Memory B cell (primary cell): ENCODE measurements around the gene AP4S1.

Experiments used
- ATAC-seq: fragments of 150-1000 bp; cut with Tn5 transposase; 2 replicates; pipeline ENCODE4 v1.10.0; 2021; ENCODE audit warnings: low read depth, mild to moderate bottlenecking, moderate library complexity
- DNase-seq, 2 donors: peaks; one replicate each; pipeline ENCODE4 v3.0.0; 2022; ENCODE audit warnings: low spot score in 2 of 2
- H3K27ac Mint-ChIP-seq: one replicate; pipeline ENCODE4 v1.8.0; 2022; ENCODE audit warnings: mild to moderate bottlenecking, moderate library complexity, mixed read lengths
- H3K27me3 Mint-ChIP-seq: one replicate; pipeline ENCODE4 v1.8.0; 2022; ENCODE audit warnings: mixed read lengths
- H3K36me3 Mint-ChIP-seq: one replicate; pipeline ENCODE4 v1.8.0; 2022; ENCODE audit warnings: mild to moderate bottlenecking, mixed read lengths
- H3K4me1 Mint-ChIP-seq: one replicate; pipeline ENCODE4 v1.8.0; 2022; ENCODE audit warnings: mixed read lengths
- H3K4me3 Mint-ChIP-seq: one replicate; pipeline ENCODE4 v1.8.0; 2022; ENCODE audit warnings: mild to moderate bottlenecking, moderate library complexity, mixed read lengths
- H3K9me3 Mint-ChIP-seq: one replicate; pipeline ENCODE4 v1.8.0; 2022; ENCODE audit warnings: mixed read lengths

The AP4S1 gene

GRCh38 chr14:31096255-31096654 is 70.8 kb downstream of the AP4S1 start:
- DNase-seq (no peak), ATAC-seq (no peak)
- H3K36me3 Mint-ChIP-seq: peaks cover 15% of the 10 kb centered on the region
- no peaks in the 10 kb centered on the region for H3K27me3 Mint-ChIP-seq
- H3K4me3 Mint-ChIP-seq: no peak overlapping the region
- peak overlapping the region; percentile 41 for H3K27ac Mint-ChIP-seq
- H3K4me1 Mint-ChIP-seq: no peaks in the 10 kb centered on the region
- no peaks in the 10 kb centered on the region for H3K9me3 Mint-ChIP-seq

GRCh38 chr14:31097081-31097480 is 71.6 kb downstream of the AP4S1 start:
- no peak for DNase-seq
- H3K9me3 Mint-ChIP-seq: no peaks in the 10 kb centered on the region
- peaks cover 19% of the 10 kb centered on the region for H3K36me3 Mint-ChIP-seq
- no peak for ATAC-seq
- no peaks in the 10 kb centered on the region for H3K27me3 Mint-ChIP-seq
- peak overlapping the region; percentile 41 for H3K27ac Mint-ChIP-seq
- no peak overlapping the region for H3K4me3 Mint-ChIP-seq
- H3K4me1 Mint-ChIP-seq: no peaks in the 10 kb centered on the region

GRCh38 chr14:31106768-31107167 is 81.3 kb downstream of the AP4S1 start:
- Mint-ChIP-seq H3K4me1 (no peaks in the 10 kb centered on the region), H3K36me3 (peaks cover 45% of the 10 kb centered on the region), H3K4me3 (no peak overlapping the region), H3K27ac (no peak overlapping the region), H3K27me3 (no peaks in the 10 kb centered on the region), H3K9me3 (peaks cover 2% of the 10 kb centered on the region)
- no peak for DNase-seq
- ATAC-seq: no peak

GRCh38 chr14:31109257-31109656 is 83.8 kb downstream of the AP4S1 start:
- Mint-ChIP-seq H3K27ac (peak overlapping the region; percentile 83), H3K36me3 (peaks cover 35% of the 10 kb centered on the region), H3K4me3 (no peak overlapping the region), H3K27me3 (no peaks in the 10 kb centered on the region), H3K4me1 (no peaks in the 10 kb centered on the region), H3K9me3 (no peaks in the 10 kb centered on the region)
- DNase-seq (no peak), ATAC-seq (no peak)

GRCh38 chr14:31110872-31111271 is 85.4 kb downstream of the AP4S1 start:
- Mint-ChIP-seq H3K4me1 (no peaks in the 10 kb centered on the region), H3K27ac (no peak overlapping the region), H3K36me3 (peaks cover 28% of the 10 kb centered on the region), H3K9me3 (no peaks in the 10 kb centered on the region), H3K4me3 (no peak overlapping the region), H3K27me3 (no peaks in the 10 kb centered on the region)
- ATAC-seq (no peak), DNase-seq (no peak)

- DNase-seq (no peak), ATAC-seq (no peak)
- no peak overlapping the region for H3K4me3 Mint-ChIP-seq
- H3K36me3 Mint-ChIP-seq: peaks cover 29% of the 10 kb centered on the region
- no peaks in the 10 kb centered on the region for H3K4me1 Mint-ChIP-seq
- no peaks in the 10 kb centered on the region for H3K9me3 Mint-ChIP-seq
- H3K27ac Mint-ChIP-seq: no peak overlapping the region
- no peaks in the 10 kb centered on the region for H3K27me3 Mint-ChIP-seq
Observed at GRCh38 chr14:31113794-31114193, 88.3 kb downstream of the AP4S1 start.

- Mint-ChIP-seq H3K4me1 (no peaks in the 10 kb centered on the region), H3K4me3 (no peak overlapping the region), H3K27ac (peak overlapping the region; percentile 74), H3K9me3 (no peaks in the 10 kb centered on the region), H3K36me3 (peaks cover 25% of the 10 kb centered on the region), H3K27me3 (no peaks in the 10 kb centered on the region)
- ATAC-seq (no peak), DNase-seq (no peak)
Observed at GRCh38 chr14:31118892-31119291, 93.4 kb downstream of the AP4S1 start.

GRCh38 chr14:31122098-31122611 is 96.7 kb downstream of the AP4S1 start:
- H3K27ac Mint-ChIP-seq: no peak overlapping the region
- H3K27me3 Mint-ChIP-seq: no peaks in the 10 kb centered on the region
- DNase-seq: no peak
- H3K36me3 Mint-ChIP-seq: peaks cover 12% of the 10 kb centered on the region
- H3K4me3 Mint-ChIP-seq: no peak overlapping the region
- ATAC-seq: no peak
- H3K4me1 Mint-ChIP-seq: no peaks in the 10 kb centered on the region
- H3K9me3 Mint-ChIP-seq: no peaks in the 10 kb centered on the region

- Mint-ChIP-seq H3K9me3 (no peaks in the 10 kb centered on the region), H3K4me3 (no peak overlapping the region), H3K36me3 (peaks cover 15% of the 10 kb centered on the region), H3K27me3 (no peaks in the 10 kb centered on the region), H3K4me1 (peaks cover 2% of the 10 kb centered on the region), H3K27ac (peak overlapping the region; percentile 64)
- no peak for ATAC-seq
- no peak for DNase-seq
Observed at GRCh38 chr14:31122921-31123320, 97.5 kb downstream of the AP4S1 start.

GRCh38 chr14:31124197-31124596 is 98.7 kb downstream of the AP4S1 start:
- H3K4me3 Mint-ChIP-seq: no peak overlapping the region
- ATAC-seq (no peak), DNase-seq (no peak)
- H3K27me3 Mint-ChIP-seq: no peaks in the 10 kb centered on the region
- H3K36me3 Mint-ChIP-seq: peaks cover 13% of the 10 kb centered on the region
- H3K9me3 Mint-ChIP-seq: no peaks in the 10 kb centered on the region
- peaks cover 12% of the 10 kb centered on the region for H3K4me1 Mint-ChIP-seq
- peak overlapping the region; percentile 22 for H3K27ac Mint-ChIP-seq

- Mint-ChIP-seq H3K36me3 (peaks cover 9% of the 10 kb centered on the region), H3K4me3 (no peak overlapping the region), H3K27me3 (no peaks in the 10 kb centered on the region), H3K27ac (peak overlapping the region; percentile 41), H3K4me1 (peaks cover 13% of the 10 kb centered on the region), H3K9me3 (no peaks in the 10 kb centered on the region)
- ATAC-seq (no peak), DNase-seq (no peak)
Observed at GRCh38 chr14:31125231-31125630, 99.8 kb downstream of the AP4S1 start.

- Mint-ChIP-seq H3K9me3 (no peaks in the 10 kb centered on the region), H3K4me3 (no peak overlapping the region), H3K27ac (no peak overlapping the region), H3K4me1 (peaks cover 13% of the 10 kb centered on the region), H3K36me3 (peaks cover 9% of the 10 kb centered on the region), H3K27me3 (no peaks in the 10 kb centered on the region)
- DNase-seq (no peak), ATAC-seq (no peak)
Observed at GRCh38 chr14:31126680-31127079, 101.2 kb downstream of the AP4S1 start.

- Mint-ChIP-seq H3K36me3 (peaks cover 8% of the 10 kb centered on the region), H3K4me3 (no peak overlapping the region)
- DNase-seq: no peak
Observed at GRCh38 chr14:31127690-31128089, 102.2 kb downstream of the AP4S1 start.

GRCh38 chr14:31128601-31129526 is 103.4 kb downstream of the AP4S1 start:
- H3K27ac Mint-ChIP-seq: peak overlapping the region; percentile 77
- ATAC-seq: peak; percentile 93
- peaks cover 9% of the 10 kb centered on the region for H3K36me3 Mint-ChIP-seq
- peak in 1 of 2 donors; percentile 11 for DNase-seq
- no peaks in the 10 kb centered on the region for H3K9me3 Mint-ChIP-seq
- H3K4me3 Mint-ChIP-seq: no peak overlapping the region
- H3K4me1 Mint-ChIP-seq: peaks cover 13% of the 10 kb centered on the region
- no peaks in the 10 kb centered on the region for H3K27me3 Mint-ChIP-seq

More at GRCh38 chr14:31127690-31128089, 102.2 kb downstream of the AP4S1 start:
- Mint-ChIP-seq H3K27me3 (no peaks in the 10 kb centered on the region), H3K9me3 (no peaks in the 10 kb centered on the region), H3K4me1 (peaks cover 13% of the 10 kb centered on the region), H3K27ac (peak overlapping the region; percentile 77)
- peak; percentile 52 for ATAC-seq
